ENCODE results near the gene HSDL1.

The HSDL1 gene

GRCh38 chr16:84085271-84085667 lies 59.7 kb downstream of the HSDL1 start:
- TF ChIP-seq CTCF (IDR thresholded peaks at IDR 0.05; ENCODE audit: borderline replicate concordance, control extremely low read depth, extremely low read depth, insufficient read depth, missing control alignments): no peak
- no peak for DNase-seq (ENCODE audit: low spot score)
- in situ Hi-C loops (cut with MboI; ENCODE audit: low sequenced_read_pairs, unreplicated experiment): no loop called here

GRCh38 chr16:84084570-84085270 lies 60.3 kb downstream of the HSDL1 start:
- peak; percentile 88 for TF ChIP-seq CTCF (IDR thresholded peaks at IDR 0.05; ENCODE audit: borderline replicate concordance, control extremely low read depth, extremely low read depth, insufficient read depth, missing control alignments)
- in situ Hi-C loops (cut with MboI; ENCODE audit: low sequenced_read_pairs, unreplicated experiment): loop anchor here (5.0 kb wide), 1 partner anchor 98 kb away; no protein-coding TSS in a partner anchor
- DNase-seq (ENCODE audit: low spot score): peak; percentile 86

DNA sequence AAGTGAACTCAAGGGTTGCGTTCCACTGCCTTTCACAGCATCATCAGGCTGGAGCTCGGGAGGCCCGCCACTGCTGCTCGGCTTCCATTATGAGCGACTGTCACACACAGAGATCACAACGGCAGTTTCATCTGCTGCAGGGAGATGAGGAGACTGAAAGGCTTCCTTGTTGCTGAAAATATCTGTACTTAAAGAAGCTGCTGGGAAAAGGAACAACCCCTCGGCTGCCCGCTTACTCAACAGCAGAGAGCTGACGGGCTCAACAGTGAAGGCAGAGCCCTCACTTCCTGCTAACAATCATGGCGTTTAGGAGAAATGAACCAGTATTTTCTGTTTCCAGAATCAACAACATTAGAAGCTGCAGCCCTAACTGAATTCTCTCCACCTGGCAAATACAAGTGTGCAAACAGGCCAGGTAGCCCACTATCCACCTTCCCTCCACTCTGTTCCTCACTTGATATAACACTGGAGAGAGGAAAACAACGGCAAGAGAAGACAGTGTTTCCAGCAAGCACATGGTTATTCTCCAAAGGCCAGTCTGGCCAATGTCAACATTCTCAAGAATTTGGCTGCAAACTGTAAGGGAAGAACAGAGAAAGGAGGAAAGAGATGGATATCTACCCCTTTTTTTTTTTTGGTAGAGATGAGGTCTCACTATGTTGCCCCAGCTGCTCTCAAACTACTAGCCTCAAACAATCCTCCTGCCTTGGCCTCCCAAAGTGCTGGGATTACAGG lies 62.0 kb downstream of the HSDL1 start:
- no peak for TF ChIP-seq CTCF (IDR thresholded peaks at IDR 0.05; ENCODE audit: borderline replicate concordance, control extremely low read depth, extremely low read depth, insufficient read depth, missing control alignments)
- in situ Hi-C loops (cut with MboI; ENCODE audit: low sequenced_read_pairs, unreplicated experiment): loop anchor here (5.0 kb wide), 1 partner anchor 99 kb away; no protein-coding TSS in a partner anchor

GRCh38 chr16:84082110-84082509 lies 62.9 kb downstream of the HSDL1 start:
- no peak for DNase-seq (ENCODE audit: low spot score)

More for the DNA sequence above, 62.0 kb downstream of the HSDL1 start:
- DNase-seq (ENCODE audit: low spot score): no peak

DNA sequence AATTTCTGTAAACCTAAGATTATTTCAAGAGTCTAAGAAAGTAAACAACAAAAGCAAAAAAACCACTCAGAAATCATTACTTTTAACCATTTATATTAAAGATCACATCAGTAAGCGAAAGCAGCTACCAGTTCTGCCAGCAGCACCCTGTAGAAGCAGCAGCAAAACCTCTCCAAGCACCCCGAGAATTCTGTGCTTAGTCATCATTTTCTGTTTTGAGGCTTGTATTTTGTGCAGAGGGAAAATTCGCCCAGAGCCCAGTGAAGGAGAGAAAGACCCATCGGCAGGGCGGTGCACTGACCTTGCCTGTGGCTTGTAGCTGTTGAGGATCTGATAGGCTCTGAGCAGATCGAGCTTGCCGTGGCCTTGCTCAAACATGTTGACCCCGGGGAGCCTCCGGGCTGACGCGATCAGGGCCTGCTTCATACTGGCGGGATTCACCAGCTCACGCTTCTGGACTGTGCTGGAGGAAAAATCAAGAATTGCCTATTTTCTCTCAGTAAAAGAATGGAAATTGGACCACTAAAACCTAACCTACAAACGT lies 63.5 kb downstream of the HSDL1 start:
- no peak for DNase-seq (ENCODE audit: low spot score)
- TF ChIP-seq CTCF (IDR thresholded peaks at IDR 0.05; ENCODE audit: borderline replicate concordance, control extremely low read depth, extremely low read depth, insufficient read depth, missing control alignments): no peak
- in situ Hi-C loops (cut with MboI; ENCODE audit: low sequenced_read_pairs, unreplicated experiment): loop anchor here (5.0 kb wide), 1 partner anchor 101 kb away; no protein-coding TSS in a partner anchor

More at GRCh38 chr16:84082110-84082509, 62.9 kb downstream of the HSDL1 start:
- in situ Hi-C loops (cut with MboI; ENCODE audit: low sequenced_read_pairs, unreplicated experiment): loop anchor here (5.0 kb wide), 1 partner anchor 100 kb away; no protein-coding TSS in a partner anchor
- TF ChIP-seq CTCF (IDR thresholded peaks at IDR 0.05; ENCODE audit: borderline replicate concordance, control extremely low read depth, extremely low read depth, insufficient read depth, missing control alignments): no peak

DNA sequence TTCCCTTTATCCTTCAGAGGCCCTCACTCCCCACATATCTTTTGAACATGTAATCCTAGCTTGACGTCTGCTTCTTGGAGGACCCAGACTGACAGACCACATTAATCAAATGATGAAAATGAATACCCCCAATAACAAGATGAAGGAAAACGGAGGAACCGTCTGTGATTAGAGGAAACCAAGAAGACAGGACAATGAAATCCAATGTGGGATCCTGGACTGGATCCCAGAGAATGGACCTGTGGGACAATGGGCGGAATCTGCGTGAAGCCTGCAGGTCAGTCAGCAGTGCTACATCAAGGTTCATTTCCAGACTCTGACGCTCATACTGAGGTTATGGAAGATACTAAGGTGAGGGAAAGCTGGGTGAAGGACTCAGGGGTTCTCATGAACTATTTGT lies 64.2 kb downstream of the HSDL1 start:
- no peak for DNase-seq (ENCODE audit: low spot score)
- no peak for TF ChIP-seq CTCF (IDR thresholded peaks at IDR 0.05; ENCODE audit: borderline replicate concordance, control extremely low read depth, extremely low read depth, insufficient read depth, missing control alignments)
- in situ Hi-C loops (cut with MboI; ENCODE audit: low sequenced_read_pairs, unreplicated experiment): loop anchor here (5.0 kb wide), 1 partner anchor 101 kb away; no protein-coding TSS in a partner anchor
